Body of pancreas (tissue), 4 donors: Measurements from ENCODE around the gene TOPAZ1.

Experiments
- POLR2A ChIP-seq, 3 donors: fragments of 450-650 bp; IDR thresholded peaks; one replicate each; pipeline ENCODE4 v1.6.1; 2016; ENCODE audit warnings: antibody characterized with exemption in 3 of 3, mild to moderate bottlenecking in 2 of 3
- TF ChIP-seq, protein P1 (sequence below), 7 experiments: fragments of 450-650 bp in 4 of 7; fragments of 200-600 bp in 3 of 7; sonication (generic) in 3 of 7; IDR thresholded peaks; one replicate each; pipeline ENCODE4 v1.5.1; 2016 to 2019; ENCODE audit warnings: antibody characterized with exemption in 7 of 7

GRCh38 chr3:44237665-44238064 lies 4.0 kb upstream of the TOPAZ1 start:
- TF ChIP-seq, protein P1, sequence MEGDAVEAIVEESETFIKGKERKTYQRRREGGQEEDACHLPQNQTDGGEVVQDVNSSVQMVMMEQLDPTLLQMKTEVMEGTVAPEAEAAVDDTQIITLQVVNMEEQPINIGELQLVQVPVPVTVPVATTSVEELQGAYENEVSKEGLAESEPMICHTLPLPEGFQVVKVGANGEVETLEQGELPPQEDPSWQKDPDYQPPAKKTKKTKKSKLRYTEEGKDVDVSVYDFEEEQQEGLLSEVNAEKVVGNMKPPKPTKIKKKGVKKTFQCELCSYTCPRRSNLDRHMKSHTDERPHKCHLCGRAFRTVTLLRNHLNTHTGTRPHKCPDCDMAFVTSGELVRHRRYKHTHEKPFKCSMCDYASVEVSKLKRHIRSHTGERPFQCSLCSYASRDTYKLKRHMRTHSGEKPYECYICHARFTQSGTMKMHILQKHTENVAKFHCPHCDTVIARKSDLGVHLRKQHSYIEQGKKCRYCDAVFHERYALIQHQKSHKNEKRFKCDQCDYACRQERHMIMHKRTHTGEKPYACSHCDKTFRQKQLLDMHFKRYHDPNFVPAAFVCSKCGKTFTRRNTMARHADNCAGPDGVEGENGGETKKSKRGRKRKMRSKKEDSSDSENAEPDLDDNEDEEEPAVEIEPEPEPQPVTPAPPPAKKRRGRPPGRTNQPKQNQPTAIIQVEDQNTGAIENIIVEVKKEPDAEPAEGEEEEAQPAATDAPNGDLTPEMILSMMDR (IDR thresholded peaks at IDR 0.05), result no peak
- no peak for TF ChIP-seq POLR2A (IDR thresholded peaks at IDR 0.05)
